Neuron (in vitro differentiated cells): ENCODE data around the gene B3GALT4.

ENCODE experiments used
- H2AFZ ChIP-seq: one replicate; pipeline ENCODE4 v1.6.1; 2013; ENCODE audit warnings: low read depth, mild to moderate bottlenecking, inconsistent platforms, low read length, moderate library complexity
- H3K27me3 ChIP-seq: one replicate; pipeline ENCODE4 v1.6.1; 2013; ENCODE audit warnings: low read length; ENCODE audit not compliant: insufficient read depth
- H3K36me3 ChIP-seq: one replicate; pipeline ENCODE4 v1.6.1; 2013; ENCODE audit warnings: low read length; ENCODE audit not compliant: insufficient read depth
- H3K4me1 ChIP-seq: one replicate; pipeline ENCODE4 v1.6.1; 2013; ENCODE audit warnings: low read length; ENCODE audit not compliant: insufficient read depth
- H3K4me3 ChIP-seq: 2 replicates; pipeline ENCODE4 v1.5.1; 2013; ENCODE audit warnings: mild to moderate bottlenecking, low read length, moderate library complexity
- H3K9me3 ChIP-seq: one replicate; pipeline ENCODE4 v1.6.1; 2013; ENCODE audit warnings: low read length

The B3GALT4 gene

DNA sequence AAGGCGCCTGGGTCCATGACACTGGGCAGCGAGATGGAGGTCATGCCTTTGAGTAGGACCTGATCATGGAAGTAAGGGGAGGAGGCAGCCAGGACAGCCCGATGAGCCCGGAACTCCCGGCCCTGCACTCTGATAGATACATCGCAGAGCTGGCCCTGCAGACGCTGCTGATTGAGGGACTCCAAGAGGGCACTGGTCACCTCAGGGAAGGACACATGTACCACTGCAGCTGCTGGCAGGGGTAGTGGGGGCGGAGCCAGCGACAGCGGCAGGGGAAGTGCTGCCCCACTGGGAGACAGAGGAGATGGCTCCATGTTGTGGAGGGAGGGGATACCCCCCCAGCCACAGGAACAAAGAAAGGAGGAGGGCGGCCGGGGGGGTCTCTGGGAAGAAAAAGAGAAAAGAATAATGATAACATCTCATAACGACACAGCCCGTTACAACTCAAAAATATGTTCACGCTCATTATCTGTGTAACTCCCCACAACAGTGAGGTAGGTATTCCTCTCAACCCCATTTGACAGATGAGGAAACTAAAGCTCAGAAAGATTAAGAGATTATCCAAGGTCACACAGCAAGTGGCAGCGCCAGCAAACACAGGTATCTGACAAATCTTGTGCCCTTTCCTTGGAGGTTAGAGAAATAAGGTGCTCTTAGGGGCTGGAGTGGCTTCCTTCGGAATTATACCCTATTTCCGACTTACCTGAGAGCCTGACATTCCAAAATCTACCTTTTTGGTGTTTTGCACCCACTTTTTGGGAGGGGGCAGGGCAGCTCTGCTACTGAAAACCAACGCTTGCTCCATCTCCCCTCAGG, 39.9 kb downstream of the B3GALT4 start:
- H2AFZ ChIP-seq = no peak overlapping the region
- H3K36me3 ChIP-seq = peaks cover 40% of the 10 kb centered on the region
- peak overlapping the region; percentile 66 for H3K4me3 ChIP-seq
- H3K27me3 ChIP-seq = no peaks in the 10 kb centered on the region
- no peaks in the 10 kb centered on the region for H3K9me3 ChIP-seq
- peaks cover 56% of the 10 kb centered on the region for H3K4me1 ChIP-seq

GRCh38 chr6:33317419-33317668, 40.4 kb downstream of the B3GALT4 start:
- Histone ChIP-seq H3K36me3 (peaks cover 40% of the 10 kb centered on the region), H2AFZ (no peak overlapping the region), H3K4me1 (peaks cover 57% of the 10 kb centered on the region), H3K27me3 (no peaks in the 10 kb centered on the region), H3K4me3 (peak overlapping the region; percentile 66), H3K9me3 (no peaks in the 10 kb centered on the region)

GRCh38 chr6:33317669-33318425, 40.9 kb downstream of the B3GALT4 start, which contains the start of gene ZBTB22:
Gene ZBTB22 (minus strand): TSS chr6:33317744. CDS start chr6:33316916, 828 bp downstream.
- Histone ChIP-seq H3K27me3 (no peaks in the 10 kb centered on the region), H3K4me3 (peak within 1 kb of the TSS; percentile 66), H3K4me1 (peaks cover 52% of the 10 kb centered on the region), H2AFZ (peak within 1 kb of the TSS; percentile 54), H3K36me3 (peaks cover 40% of the 10 kb centered on the region), H3K9me3 (no peaks in the 10 kb centered on the region)

DNA sequence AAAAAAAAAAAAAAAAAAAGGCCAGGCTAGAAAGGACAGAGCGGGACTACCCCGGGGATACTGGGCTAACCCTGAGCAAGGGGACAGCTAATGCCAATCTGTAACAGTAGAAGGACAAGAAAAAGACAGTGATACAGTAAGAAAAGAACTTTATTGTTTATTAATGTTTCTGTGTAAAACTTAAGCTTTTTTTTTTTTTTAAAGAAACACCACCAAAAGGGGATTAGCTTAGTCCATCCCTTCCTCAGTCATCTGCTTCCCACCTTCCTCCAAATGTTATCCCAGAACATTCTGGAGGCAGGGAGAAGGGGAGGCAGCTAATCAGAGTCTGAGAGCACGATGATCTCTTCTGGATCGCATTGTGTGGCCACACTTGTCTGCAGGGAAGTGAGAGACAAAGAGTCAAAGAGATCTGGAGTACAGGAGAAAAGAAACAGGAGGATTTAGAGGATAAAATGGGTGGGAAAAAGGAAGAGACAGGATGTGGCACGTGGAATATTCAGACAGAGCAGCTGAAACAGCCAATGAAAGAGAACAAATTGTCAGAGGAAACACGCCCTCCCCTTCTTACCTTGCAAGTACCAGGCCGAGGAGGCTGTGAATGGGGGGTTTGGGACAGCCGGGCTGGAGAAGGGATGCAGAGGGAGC, 41.6 kb downstream of the B3GALT4 start:
- no peaks in the 10 kb centered on the region for H3K9me3 ChIP-seq
- peaks cover 52% of the 10 kb centered on the region for H3K4me1 ChIP-seq
- H3K4me3 ChIP-seq = peak overlapping the region; percentile 66
- peak overlapping the region; percentile 54 for H2AFZ ChIP-seq
- H3K36me3 ChIP-seq = peaks cover 40% of the 10 kb centered on the region
- H3K27me3 ChIP-seq = no peaks in the 10 kb centered on the region

DNA sequence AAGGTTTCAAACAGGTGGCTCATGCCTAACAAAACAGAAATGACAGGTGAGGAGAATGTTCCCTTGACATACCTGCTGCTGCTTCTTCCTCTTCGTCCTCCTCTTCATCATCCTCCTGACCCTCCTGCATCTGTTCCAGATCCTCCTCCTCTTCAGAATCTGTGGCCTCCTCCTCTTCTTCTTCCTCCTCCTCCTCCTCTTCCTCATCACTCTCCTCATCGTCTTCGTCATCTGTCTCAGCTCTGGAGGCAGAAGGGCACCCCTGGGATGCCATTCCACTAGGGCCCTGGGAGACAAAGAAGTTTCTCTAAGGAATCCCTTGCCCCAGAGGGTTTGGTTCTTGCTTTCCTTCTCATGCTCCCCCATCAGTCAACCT, 43.0 kb downstream of the B3GALT4 start:
- H3K9me3 ChIP-seq = no peaks in the 10 kb centered on the region
- peaks cover 40% of the 10 kb centered on the region for H3K36me3 ChIP-seq
- no peak overlapping the region for H3K4me3 ChIP-seq
- H2AFZ ChIP-seq = no peak overlapping the region
- no peaks in the 10 kb centered on the region for H3K27me3 ChIP-seq
- H3K4me1 ChIP-seq = peaks cover 51% of the 10 kb centered on the region

- Histone ChIP-seq H3K4me3 (no peak overlapping the region), H2AFZ (no peak overlapping the region), H3K9me3 (no peaks in the 10 kb centered on the region), H3K4me1 (peaks cover 49% of the 10 kb centered on the region), H3K36me3 (peaks cover 39% of the 10 kb centered on the region), H3K27me3 (no peaks in the 10 kb centered on the region)
Measured at GRCh38 chr6:33320315-33321181, 43.6 kb downstream of the B3GALT4 start.

DNA sequence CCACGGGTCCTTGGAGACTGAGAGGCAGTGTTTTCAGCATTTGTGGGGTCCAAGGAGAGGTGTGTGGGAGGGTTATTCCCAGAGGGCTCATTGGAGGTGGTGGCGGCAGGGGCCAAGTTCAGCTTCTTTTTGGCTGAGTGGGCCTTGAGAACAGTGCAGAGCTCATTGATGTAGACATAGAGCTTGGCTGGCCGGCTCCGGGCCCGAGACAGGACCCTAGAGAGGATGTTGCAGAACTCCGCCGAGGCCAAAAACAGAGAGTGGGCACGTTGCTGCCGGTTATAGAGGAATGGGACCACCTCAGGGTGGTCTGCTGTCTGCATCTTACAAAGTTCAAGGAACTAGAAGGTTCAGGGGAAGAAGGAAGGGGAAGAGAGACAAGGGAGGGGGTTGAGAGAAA, 44.3 kb downstream of the B3GALT4 start:
- peak overlapping the region; percentile 62 for H3K4me3 ChIP-seq
- H2AFZ ChIP-seq = no peak overlapping the region
- peaks cover 49% of the 10 kb centered on the region for H3K4me1 ChIP-seq
- no peaks in the 10 kb centered on the region for H3K9me3 ChIP-seq
- no peaks in the 10 kb centered on the region for H3K27me3 ChIP-seq
- peaks cover 33% of the 10 kb centered on the region for H3K36me3 ChIP-seq

GRCh38 chr6:33323623-33323948, 46.7 kb downstream of the B3GALT4 start:
- peaks cover 40% of the 10 kb centered on the region for H3K4me1 ChIP-seq
- peaks cover 29% of the 10 kb centered on the region for H3K36me3 ChIP-seq
- no peaks in the 10 kb centered on the region for H3K27me3 ChIP-seq
- peak overlapping the region; percentile 62 for H3K4me3 ChIP-seq
- H2AFZ ChIP-seq = peak overlapping the region; percentile 89
- no peaks in the 10 kb centered on the region for H3K9me3 ChIP-seq

DNA sequence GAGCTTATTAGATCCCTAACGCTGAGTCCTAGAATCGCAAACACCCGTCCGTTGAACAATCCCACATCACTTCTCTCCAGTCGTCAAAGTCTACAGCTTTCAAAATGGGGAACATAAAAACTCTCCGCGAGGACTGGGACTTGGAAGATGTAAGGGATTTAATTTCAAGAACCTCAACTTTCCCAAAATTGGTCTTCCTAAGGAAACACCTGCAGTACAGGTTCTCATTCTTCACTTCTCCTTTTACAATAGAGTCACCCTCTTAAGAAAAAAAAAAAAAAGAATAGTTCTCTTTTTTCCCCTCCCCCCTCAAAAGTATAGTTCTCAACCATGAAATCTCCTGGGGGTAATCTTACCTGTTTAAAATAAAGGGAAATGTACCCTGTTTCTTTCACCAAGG, 47.2 kb downstream of the B3GALT4 start:
- Histone ChIP-seq H2AFZ (peak overlapping the region; percentile 89), H3K9me3 (no peaks in the 10 kb centered on the region), H3K36me3 (peaks cover 23% of the 10 kb centered on the region), H3K4me1 (peaks cover 34% of the 10 kb centered on the region), H3K4me3 (peak overlapping the region; percentile 62), H3K27me3 (no peaks in the 10 kb centered on the region)
